GM18517 (cell line): ENCODE measurements around the gene INA.

Experiments
- ATAC-seq: cut with Tn5 transposase; IDR thresholded peaks from one replicate; pipeline ENCODE4 v1.9.1; 2021; ENCODE audit warnings: mild to moderate bottlenecking, moderate library complexity; ENCODE audit not compliant: unreplicated experiment

The INA gene

GRCh38 chr10:103273041-103273441 lies 3.9 kb upstream of the INA start:
- ATAC-seq = no peak

GRCh38 chr10:103276251-103276895 lies 565 bp upstream of the INA start:
- no peak for ATAC-seq

GRCh38 chr10:103277713-103278536 lies 987 bp downstream of the INA start:
- ATAC-seq = no peak

GRCh38 chr10:103278537-103278823 lies 1.5 kb downstream of the INA start:
- ATAC-seq = no peak

DNA sequence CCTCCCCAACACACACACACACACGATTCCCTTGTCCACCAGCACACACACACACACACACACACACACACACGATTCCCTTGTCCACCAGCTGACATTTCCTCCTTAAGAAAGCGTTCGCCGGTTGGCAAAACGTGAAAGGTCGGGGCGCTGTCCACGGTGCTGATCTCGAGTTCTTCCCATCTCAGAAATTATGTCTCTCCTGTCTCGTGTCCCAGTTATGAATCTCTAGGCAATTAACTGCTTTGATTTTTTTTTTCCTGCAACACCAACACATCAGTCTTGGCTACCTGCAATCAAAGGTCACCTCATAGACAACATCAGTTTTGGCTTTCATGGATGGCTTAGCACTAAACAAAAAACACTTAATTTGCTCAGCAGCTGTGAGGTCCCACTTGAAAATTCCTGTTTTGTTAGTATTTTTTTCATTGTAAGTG lies 1.9 kb downstream of the INA start:
- no peak for ATAC-seq

DNA sequence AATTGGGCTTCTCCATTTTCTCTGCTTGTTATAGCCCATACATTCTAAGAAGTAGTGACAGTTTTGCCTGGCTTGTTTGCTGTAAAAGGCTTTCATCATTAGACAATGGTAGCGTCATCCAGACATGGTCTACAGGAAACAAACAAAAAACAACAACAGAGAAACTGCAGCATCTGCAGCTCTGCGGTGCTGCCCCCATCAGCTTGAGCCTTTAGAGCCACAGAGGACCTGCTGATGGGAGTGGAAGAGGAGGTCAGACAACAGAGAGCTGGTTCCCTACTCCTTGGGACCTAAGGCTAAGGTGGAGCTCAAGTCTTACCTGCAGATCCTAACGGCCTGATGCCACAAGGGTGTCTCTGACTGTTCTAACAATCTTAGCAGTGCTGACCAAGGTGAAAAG lies 3.1 kb downstream of the INA start:
- ATAC-seq = no peak

GRCh38 chr10:103280506-103280905 lies 3.6 kb downstream of the INA start:
- no peak for ATAC-seq

DNA sequence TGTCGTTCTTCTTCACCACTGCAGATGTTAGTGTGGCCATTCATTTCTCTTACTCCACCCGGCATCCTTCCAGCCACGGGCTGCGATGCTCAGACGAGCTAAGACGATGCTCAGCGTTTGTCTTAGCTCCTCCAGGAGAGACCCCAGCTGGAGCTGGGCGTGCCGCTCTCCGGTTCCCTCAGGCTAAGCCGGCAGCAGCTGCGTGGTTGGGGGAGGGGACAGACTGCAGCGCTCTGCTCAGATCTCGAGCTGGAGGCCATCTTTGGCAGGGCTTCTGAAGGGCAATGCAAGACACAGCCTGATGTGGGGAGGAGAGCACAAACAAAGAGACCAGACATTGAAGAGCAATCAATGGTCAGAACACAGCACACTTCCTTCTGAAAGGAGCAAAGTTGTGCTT lies 4.8 kb downstream of the INA start:
- no peak for ATAC-seq

DNA sequence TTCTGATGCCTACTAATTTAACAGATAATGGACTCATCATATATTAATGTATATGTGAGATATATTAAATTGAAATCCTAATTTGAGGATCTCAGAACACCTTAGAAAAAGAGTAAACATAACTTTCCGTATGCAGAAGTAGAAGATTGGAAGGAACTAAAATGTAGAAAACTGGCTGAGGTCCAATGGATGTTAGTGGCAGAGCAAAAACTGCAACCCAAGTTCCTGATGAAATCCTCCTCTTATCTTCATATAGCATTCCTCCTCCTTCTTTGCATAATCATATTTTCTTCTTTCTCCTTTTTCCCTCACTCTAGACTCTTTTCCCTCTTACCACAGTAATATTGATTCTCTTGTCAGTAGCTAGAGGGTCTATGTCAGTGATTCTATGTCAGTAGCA lies 6.0 kb downstream of the INA start:
- ATAC-seq = no peak

DNA sequence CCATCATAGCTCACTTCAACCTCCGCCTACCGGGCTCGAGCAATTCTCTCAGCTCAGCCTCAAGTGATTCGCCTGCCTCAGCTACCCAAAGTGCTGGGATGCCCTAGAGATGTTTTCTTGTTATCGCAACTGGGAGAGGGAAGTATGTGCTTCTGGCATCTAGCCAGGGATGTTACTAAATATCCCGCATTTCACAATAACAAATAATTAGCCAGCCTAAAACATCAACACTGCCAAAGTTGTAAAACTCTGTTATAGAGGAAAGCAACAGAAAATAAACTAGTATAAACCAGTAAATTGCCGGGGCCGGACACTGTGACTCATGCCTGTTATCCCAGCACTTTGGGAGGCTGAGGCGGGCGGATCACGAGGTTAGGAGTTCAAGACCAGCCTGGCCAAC lies 7.2 kb downstream of the INA start:
- ATAC-seq = no peak

GRCh38 chr10:103287992-103288391 lies 11.1 kb downstream of the INA start:
- ATAC-seq = no peak

DNA sequence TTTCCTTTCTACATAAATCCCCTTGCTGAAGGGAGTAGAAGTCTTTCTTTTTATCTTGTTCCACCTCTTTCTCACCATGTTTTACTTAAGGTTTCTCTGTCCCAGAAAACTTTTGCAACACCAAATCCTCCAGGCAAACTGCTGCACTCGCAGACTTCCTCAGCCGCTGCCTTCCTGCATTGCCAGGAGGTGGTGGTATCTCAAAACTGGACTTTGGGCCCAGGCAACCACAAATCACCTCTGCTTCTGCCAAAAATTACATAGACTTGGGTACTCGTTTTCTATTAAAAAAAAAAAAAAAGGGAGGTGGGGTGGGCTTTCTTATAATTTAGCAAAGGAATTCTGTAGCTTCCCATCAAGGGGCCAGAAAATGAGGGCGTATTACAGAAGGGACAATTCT lies 14.7 kb downstream of the INA start:
- ATAC-seq = no peak

DNA sequence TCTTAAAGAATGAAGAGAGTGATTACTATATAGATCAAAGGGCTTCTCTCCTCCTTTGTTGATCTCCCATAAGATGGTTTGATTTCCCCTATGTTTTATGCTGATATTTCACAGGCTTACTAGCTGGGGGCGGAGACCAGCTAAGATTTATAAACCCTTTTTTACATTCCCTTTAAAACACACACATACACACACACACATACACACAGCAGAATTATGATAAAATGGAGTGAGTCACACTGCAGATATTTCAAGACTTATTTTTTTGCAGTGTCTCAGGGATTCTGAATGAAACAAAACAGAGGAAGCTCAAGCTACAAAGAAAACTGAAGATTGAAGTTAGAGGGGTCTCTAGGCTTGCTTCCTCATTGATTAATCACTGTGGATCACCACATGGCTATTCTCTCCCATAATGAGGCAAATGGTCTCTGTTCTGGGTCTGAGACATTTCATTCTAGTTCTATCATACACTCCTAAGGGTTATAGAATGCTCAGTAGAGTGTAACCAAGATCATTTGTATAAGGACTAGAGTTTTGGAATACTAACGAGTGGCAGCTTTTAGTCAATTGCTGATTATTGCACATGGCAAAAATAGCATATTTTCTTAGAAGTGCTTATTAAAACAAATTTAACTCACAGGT lies 18.6 kb downstream of the INA start:
- ATAC-seq = no peak

GRCh38 chr10:103307594-103307993 lies 30.7 kb downstream of the INA start:
- ATAC-seq = no peak

DNA sequence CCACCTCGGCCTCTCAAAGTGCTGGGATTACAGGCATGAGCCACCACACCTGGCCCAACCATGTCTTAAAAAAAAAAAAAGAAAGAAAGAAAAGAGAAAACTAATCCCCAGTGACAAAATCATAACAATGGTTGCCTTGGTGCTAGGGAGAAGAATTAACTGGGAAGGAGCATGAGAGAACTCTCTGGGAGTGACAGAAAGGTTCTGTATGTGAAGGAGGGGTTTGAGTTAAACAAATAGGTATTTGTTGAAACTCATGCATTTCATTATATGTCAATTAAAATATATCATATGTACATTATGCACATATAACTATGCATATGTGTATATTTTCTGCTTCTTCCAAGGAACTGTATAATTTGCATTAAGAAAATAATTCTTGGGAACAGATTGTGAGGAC lies 33.3 kb downstream of the INA start:
- ATAC-seq = no peak

DNA sequence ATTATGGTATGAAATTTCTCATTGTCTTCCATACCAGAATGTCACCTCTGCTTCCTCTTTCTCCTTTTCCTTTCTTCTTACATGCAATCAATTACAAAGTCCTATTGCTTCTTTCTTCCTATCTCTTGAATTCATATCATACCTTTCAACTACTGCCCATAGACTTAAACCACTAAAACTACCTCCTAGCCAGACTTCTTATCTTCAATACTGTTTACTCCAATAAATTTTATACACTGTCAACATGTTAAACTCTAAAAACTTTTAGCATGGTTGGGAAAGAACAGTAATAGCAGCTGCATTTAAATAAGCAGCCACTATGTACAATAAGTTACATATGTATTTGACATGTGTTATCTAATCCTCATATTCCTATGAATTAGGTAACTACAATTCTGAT lies 39.1 kb downstream of the INA start:
- no peak for ATAC-seq

GRCh38 chr10:103327906-103328305 lies 51.0 kb downstream of the INA start:
- no peak for ATAC-seq

GRCh38 chr10:103333934-103334520 lies 57.1 kb downstream of the INA start:
- no peak for ATAC-seq

GRCh38 chr10:103334567-103334966 lies 57.6 kb downstream of the INA start:
- no peak for ATAC-seq

- ATAC-seq = no peak
Observed at GRCh38 chr10:103336370-103336769, 59.4 kb downstream of the INA start.
